K562 (cell line): ENCODE measurements around the gene RER1. TPM values are rescaled to one million over a fixed set of nuclear protein-coding genes. Genes with fewer than 3 reads are reported as not detected.

Source experiments
- AFF4 ChIP-seq: sonication (generic); formaldehyde crosslinking; IDR thresholded peaks from 2 replicates; pipeline ENCODE4 v1.8.0; 2023; ENCODE audit warnings: mild to moderate bottlenecking, missing genetic modification reagents
- DMBX1 ChIP-seq: fragments of 250-450 bp; sonication (Bioruptor Pico); IDR thresholded peaks from 2 replicates; pipeline ENCODE4 v1.8.0; 2022; ENCODE audit warnings: inconsistent platforms, mild to moderate bottlenecking, moderate library complexity, borderline replicate concordance
- EGR1 ChIP-seq: fragments of 450-650 bp; conservative IDR thresholded peaks from 2 replicates; pipeline ENCODE4 v1.6.1; 2017; ENCODE audit warnings: mild to moderate bottlenecking
- ESRRB ChIP-seq: fragments of 250-450 bp; sonication (Bioruptor Pico); IDR thresholded peaks from 2 replicates; pipeline ENCODE4 v1.5.0; 2020; ENCODE audit warnings: mild to moderate bottlenecking, moderate library complexity, borderline replicate concordance
- ETS2 ChIP-seq: IDR thresholded peaks from 2 replicates; pipeline ENCODE4 v1.6.1; 2016; ENCODE audit warnings: borderline replicate concordance, missing genetic modification characterization, mild to moderate bottlenecking, moderate library complexity, missing compliant biosample characterization; ENCODE audit not compliant: poor library complexity, severe bottlenecking
- GABPA ChIP-seq: fragments of 200-800 bp; sonication (Bioruptor generic); conservative IDR thresholded peaks from 2 replicates; pipeline ENCODE4 v1.6.1; 2016; ENCODE audit warnings: low read depth, missing genetic modification characterization, missing compliant biosample characterization
- GABPB2 ChIP-seq: fragments of 250-450 bp; sonication (Bioruptor Pico); conservative IDR thresholded peaks from 2 replicates; pipeline ENCODE4 v1.5.1; 2021; ENCODE audit warnings: mild to moderate bottlenecking
- GTF2E2 ChIP-seq: fragments of 200-800 bp; sonication (Bioruptor generic); IDR thresholded peaks from 2 replicates; pipeline ENCODE4 v1.6.1; 2016; ENCODE audit warnings: missing genetic modification characterization, missing compliant biosample characterization
- HDGF ChIP-seq: fragments of 450-650 bp; IDR thresholded peaks from 2 replicates; pipeline ENCODE4 v1.6.1; 2016
- MEIS2 ChIP-seq: fragments of 450-650 bp; IDR thresholded peaks from 2 replicates; pipeline ENCODE4 v1.6.1; 2014; ENCODE audit warnings: mild to moderate bottlenecking; ENCODE audit not compliant: partially characterized antibody
- MNT ChIP-seq, 2 experiments: fragments of 450-650 bp; conservative IDR thresholded peaks; 2 replicates each; pipeline ENCODE4 v1.6.1; 2017; ENCODE audit warnings: mild to moderate bottlenecking in 2 of 2, moderate library complexity in 2 of 2
- NFE2L1 ChIP-seq: fragments of 450-650 bp; IDR thresholded peaks from 2 replicates; pipeline ENCODE4 v1.6.1; 2016; ENCODE audit warnings: missing genetic modification characterization, low read depth, mild to moderate bottlenecking, missing compliant biosample characterization, moderate library complexity, borderline replicate concordance
- RAD21 ChIP-seq, 2 experiments: fragments of 250-450 bp in 1 of 2; fragments of 450-650 bp in 1 of 2; sonication (Bioruptor Pico) in 1 of 2; formaldehyde crosslinking in 1 of 2; IDR thresholded peaks in 1 of 2; conservative IDR thresholded peaks in 1 of 2; 2 replicates each; pipeline versions ENCODE4 v1.4.0 to v1.8.0; 2020 to 2022; ENCODE audit warnings: mild to moderate bottlenecking in 2 of 2, moderate library complexity in 1 of 2
- RNF2 ChIP-seq: sonication (generic); IDR thresholded peaks from 2 replicates; pipeline ENCODE4 v1.6.1; 2016
- SPI1 ChIP-seq: IDR thresholded peaks from 2 replicates; pipeline ENCODE4 v1.6.1; 2011; ENCODE audit warnings: low read depth, low read length, control low read depth, borderline replicate concordance
- SREBF1 ChIP-seq: fragments of 150-350 bp; IDR thresholded peaks from 2 replicates; pipeline ENCODE4 v1.6.1; 2014; ENCODE audit warnings: antibody characterized with exemption, low read depth, low read length, borderline replicate concordance
- SRSF3 ChIP-seq: fragments of 200-400 bp; formaldehyde crosslinking; IDR thresholded peaks from 2 replicates; pipeline ENCODE4 v1.6.1; 2016; ENCODE audit warnings: mild to moderate bottlenecking, low read length, moderate library complexity; ENCODE audit not compliant: insufficient read depth
- TAL1 ChIP-seq: fragments of 450-650 bp; IDR thresholded peaks from 2 replicates; pipeline ENCODE4 v1.6.1; 2016; ENCODE audit warnings: mild to moderate bottlenecking
- TEAD1 ChIP-seq, 2 experiments: fragments of 450-650 bp in 1 of 2; sonication (generic) in 1 of 2; formaldehyde crosslinking; IDR thresholded peaks; 2 replicates each; pipeline versions ENCODE4 v1.4.0 to v1.8.0; 2020 to 2022; ENCODE audit warnings: mild to moderate bottlenecking in 2 of 2, missing genetic modification reagents in 1 of 2
- XRCC3 ChIP-seq: fragments of 450-650 bp; IDR thresholded peaks from 2 replicates; pipeline ENCODE4 v1.6.1; 2017; ENCODE audit warnings: mild to moderate bottlenecking, moderate library complexity
- ZFX ChIP-seq: sonication (generic); formaldehyde crosslinking; IDR thresholded peaks from 2 replicates; pipeline ENCODE4 v1.8.0; 2022; ENCODE audit warnings: mild to moderate bottlenecking, missing genetic modification reagents, moderate library complexity
- ZNF561 ChIP-seq: fragments of 450-650 bp; formaldehyde crosslinking; conservative IDR thresholded peaks from 2 replicates; pipeline ENCODE4 v1.4.0; 2020; ENCODE audit warnings: mild to moderate bottlenecking, moderate library complexity
- ZNF77 ChIP-seq: fragments of 250-450 bp; sonication (Bioruptor Pico); IDR thresholded peaks from 2 replicates; pipeline ENCODE4 v1.5.0; 2020
- polyA plus RNA-seq, 8 experiments: library from polyadenylated mRNA; depleted of rRNA in 4 of 8; stranded (reverse) in 5 of 8; unstranded in 3 of 8; fragments of >200 nt; fragmentation: Nextera tagmentation in 2 of 8; fragmentation: Illumina TruSeq in 1 of 8; extraction: Ambion mirVana in 2 of 8; extraction: Trizol in 1 of 8; gene quantifications; 2 replicates each; pipeline versions ENCODE4 v1.2.1 to v1.2.3, GENCODE V29; 2011 to 2014; ENCODE audit warnings: inconsistent platforms in 1 of 8, missing spikeins in 1 of 8
- total RNA-seq, 7 experiments: library from RNA; depleted of rRNA in 6 of 7; stranded (reverse); fragments of >200 nt in 6 of 7; fragmentation: Illumina TruSeq in 2 of 7; extraction: Trizol in 2 of 7; gene quantifications; 2 replicates each; pipeline versions ENCODE4 v1.2.1 to v1.2.3, GENCODE V29; 2011 to 2021; ENCODE audit warnings: low replicate concordance in 1 of 7

RER1 gene
- total and polyA plus RNA-seq, 9 of the 15 experiments (the other 6 are each of a cell fraction or from before 2014, with no cell fraction given) = 19.6 to 354 (median 183) TPM

GRCh38 chr1:2391041-2391930 is at the start of gene RER1, which contains the start of gene MORN1 (continued):
- peak; percentile 83 to 95 for TF ChIP-seq MNT (conservative IDR thresholded peaks at IDR 0.05)
- no peak for TF ChIP-seq TAL1
- peak; percentile 89 for TF ChIP-seq EGR1
- no peak for TF ChIP-seq NFE2L1
- no peak for TF ChIP-seq RAD21 (CRISPR knock-in tag; conservative IDR thresholded peaks at IDR 0.05 in 1 of 2, IDR thresholded peaks at IDR 0.05 in 1 of 2)
- peak; percentile 63; the same call in 1 of the 2 replicates for TF ChIP-seq RNF2
- TF ChIP-seq ZNF77 (CRISPR knock-in tag) = no peak
- TF ChIP-seq TEAD1 (CRISPR knock-in tag; IDR thresholded peaks at IDR 0.05) = no peak
- peak; percentile 90 for TF ChIP-seq MEIS2
- no peak for TF ChIP-seq XRCC3
- TF ChIP-seq ETS2 (tag) = no peak
- peak; percentile 44; the same call in 1 of the 2 replicates for TF ChIP-seq AFF4 (CRISPR knock-in tag)
- TF ChIP-seq SREBF1 = no peak
- no peak for TF ChIP-seq ESRRB (CRISPR knock-in tag)
- no peak for TF ChIP-seq HDGF
- TF ChIP-seq GABPA (tag) = peak; percentile 99
- TF ChIP-seq GABPB2 (CRISPR knock-in tag) = no peak
- no peak for TF ChIP-seq DMBX1 (CRISPR knock-in tag)
- TF ChIP-seq SPI1 = peak; percentile 88
- TF ChIP-seq ZFX (CRISPR knock-in tag) = peak; percentile 87
- TF ChIP-seq ZNF561 (CRISPR knock-in tag) = no peak
- no peak; the same call in 1 of the 2 replicates for TF ChIP-seq GTF2E2 (tag)
- TF ChIP-seq SRSF3 = no peak
